HTR-8/SVneo (cell line): Measurements from ENCODE around the gene RPL13A.

Source experiments
- DNase-seq: peaks from one replicate; pipeline ENCODE4 v3.0.0; 2011; ENCODE audit warnings: low spot score, mixed read lengths; ENCODE audit not compliant: insufficient read length
- FAIRE-seq: peaks from 2 replicates; lab custom pipeline; 2011; peaks lifted over from hg19 to GRCh38; lab: Jason Lieb, UNC

RPL13A gene

GRCh38 chr19:49536921-49537462, 49.6 kb downstream of the RPL13A start:
- FAIRE-seq (no peak), DNase-seq (no peak)

GRCh38 chr19:49538643-49539042, 51.2 kb downstream of the RPL13A start:
- DNase-seq = no peak
- FAIRE-seq = no peak

GRCh38 chr19:49539192-49539952, 52.0 kb downstream of the RPL13A start:
- FAIRE-seq = no peak

More at GRCh38 chr19:49539192-49539952, 52.0 kb downstream of the RPL13A start:
- no peak for DNase-seq
